Gastrocnemius medialis (tissue), 4 donors: ENCODE data around the gene AP4M1.

ENCODE experiments used
- POLR2A ChIP-seq, 2 donors: fragments of 450-650 bp; IDR thresholded peaks; one replicate each; pipeline ENCODE4 v1.6.1; 2017; ENCODE audit warnings: antibody characterized with exemption in 2 of 2, mild to moderate bottlenecking in 2 of 2, moderate library complexity in 2 of 2
- TF ChIP-seq, protein P1 (sequence below), 5 experiments: fragments of 450-650 bp in 3 of 5; fragments of 200-600 bp in 2 of 5; sonication (generic) in 2 of 5; IDR thresholded peaks in 4 of 5; conservative IDR thresholded peaks in 1 of 5; 1 replicate in 4 of 5; 2 replicates in 1 of 5; pipeline ENCODE4 v1.5.1; 2016 to 2019; ENCODE audit warnings: antibody characterized with exemption in 5 of 5, mild to moderate bottlenecking in 3 of 5, moderate library complexity in 3 of 5

DNA sequence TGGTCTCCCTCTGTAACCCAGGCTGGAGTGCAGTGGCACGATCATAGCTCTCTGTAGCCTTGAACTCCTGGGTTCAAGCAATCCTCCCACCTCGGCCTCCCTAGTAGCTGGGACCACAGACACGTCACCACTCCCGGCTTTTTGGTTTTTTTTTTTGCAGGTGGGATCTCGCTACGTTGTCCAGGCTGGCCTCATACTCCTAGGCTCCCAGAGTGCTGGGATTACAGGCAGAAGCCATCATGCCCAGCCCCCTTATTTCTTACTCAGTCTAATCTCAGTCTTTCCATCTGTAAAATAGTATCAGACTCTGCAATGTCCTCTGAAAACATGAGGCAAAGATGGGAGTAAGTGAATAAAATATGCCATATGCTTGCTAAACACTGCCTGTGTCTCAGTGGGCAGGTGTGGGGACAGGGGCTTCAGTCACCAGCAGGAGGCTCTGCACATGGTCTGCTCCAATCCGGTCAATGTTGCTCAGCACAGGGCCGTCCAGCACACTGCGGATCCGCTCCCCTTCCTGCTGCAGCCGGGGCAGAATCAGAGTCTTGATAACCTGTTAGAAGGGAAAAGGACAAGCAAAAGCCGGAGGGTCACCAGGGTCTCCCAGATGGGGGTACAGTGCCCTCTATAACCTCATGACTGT is 8.2 kb downstream of the AP4M1 start:
- TF ChIP-seq, protein P1, sequence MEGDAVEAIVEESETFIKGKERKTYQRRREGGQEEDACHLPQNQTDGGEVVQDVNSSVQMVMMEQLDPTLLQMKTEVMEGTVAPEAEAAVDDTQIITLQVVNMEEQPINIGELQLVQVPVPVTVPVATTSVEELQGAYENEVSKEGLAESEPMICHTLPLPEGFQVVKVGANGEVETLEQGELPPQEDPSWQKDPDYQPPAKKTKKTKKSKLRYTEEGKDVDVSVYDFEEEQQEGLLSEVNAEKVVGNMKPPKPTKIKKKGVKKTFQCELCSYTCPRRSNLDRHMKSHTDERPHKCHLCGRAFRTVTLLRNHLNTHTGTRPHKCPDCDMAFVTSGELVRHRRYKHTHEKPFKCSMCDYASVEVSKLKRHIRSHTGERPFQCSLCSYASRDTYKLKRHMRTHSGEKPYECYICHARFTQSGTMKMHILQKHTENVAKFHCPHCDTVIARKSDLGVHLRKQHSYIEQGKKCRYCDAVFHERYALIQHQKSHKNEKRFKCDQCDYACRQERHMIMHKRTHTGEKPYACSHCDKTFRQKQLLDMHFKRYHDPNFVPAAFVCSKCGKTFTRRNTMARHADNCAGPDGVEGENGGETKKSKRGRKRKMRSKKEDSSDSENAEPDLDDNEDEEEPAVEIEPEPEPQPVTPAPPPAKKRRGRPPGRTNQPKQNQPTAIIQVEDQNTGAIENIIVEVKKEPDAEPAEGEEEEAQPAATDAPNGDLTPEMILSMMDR (IDR thresholded peaks at IDR 0.05 in 4 of 5, conservative IDR thresholded peaks at IDR 0.05 in 1 of 5): no peak
- no peak for TF ChIP-seq POLR2A (IDR thresholded peaks at IDR 0.05)
